ENCODE data around the gene KIAA1671. TPM values are rescaled to one million over a fixed set of nuclear protein-coding genes. Genes with fewer than 3 reads are reported as not detected.

The KIAA1671 gene
- total RNA-seq, 4 donors from 2014 or later = 30.6 to 52.7 (median 39.9) TPM

DNA sequence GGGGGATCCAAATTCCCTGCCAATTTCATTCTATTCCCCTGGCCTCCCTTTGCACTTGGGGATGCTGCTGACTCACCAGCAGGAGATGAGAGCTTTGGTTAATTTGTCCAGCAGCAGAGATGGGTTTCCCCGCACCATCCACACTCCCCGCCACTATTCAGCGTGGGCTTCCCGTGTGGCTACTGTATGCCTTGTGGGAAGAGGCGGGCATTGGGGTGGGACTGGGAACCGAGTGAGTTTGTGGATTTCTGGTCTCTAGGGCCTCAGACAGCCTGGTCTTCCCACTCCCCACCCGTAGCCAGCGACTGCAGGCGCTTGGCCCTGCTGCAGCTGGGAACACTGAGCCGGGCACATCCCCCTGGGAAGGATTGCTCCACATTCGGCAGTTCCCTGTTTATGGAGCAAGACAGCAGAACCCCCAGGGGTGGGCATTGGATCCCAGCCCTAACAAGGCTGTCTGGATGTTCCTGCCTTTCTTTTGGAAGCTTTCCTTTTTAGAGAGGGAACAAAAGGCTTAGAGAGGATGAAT is 23.4 kb downstream of the KIAA1671 start:
- Histone ChIP-seq H3K4me1 (peaks cover 0 to 57% (median 34%) of the 10 kb centered on the region in 4 donors), H3K27me3 (no peaks in the 10 kb centered on the region), H3K9me3 (no peaks in the 10 kb centered on the region), H3K4me3 (peak overlapping the region in 1 of 4 donors; percentile 1), H3K36me3 (no peaks in the 10 kb centered on the region), H3K27ac (peak overlapping the region; percentile 81 to 93 (median 92))
- TF ChIP-seq EP300 (IDR thresholded peaks at IDR 0.05) (peak in 1 of 2 donors; percentile 82), POLR2A (IDR thresholded peaks at IDR 0.05) (no peak)
- DNase-seq (ENCODE audit: low spot score in 2 of 2) = peak; percentile 74 to 81
- 36 to 51% methylated on average over 11 of the region's 11 CpGs for WGBS, 2 donors

- Histone ChIP-seq H3K4me1 (peaks cover 0 to 65% (median 34%) of the 10 kb centered on the region in 4 donors), H3K36me3 (no peaks in the 10 kb centered on the region), H3K27ac (peak overlapping the region; percentile 81 to 93 (median 92)), H3K4me3 (peak overlapping the region in 1 of 4 donors; percentile 1), H3K9me3 (no peaks in the 10 kb centered on the region), H3K27me3 (no peaks in the 10 kb centered on the region)
- TF ChIP-seq EP300 (IDR thresholded peaks at IDR 0.05) = no peak
- TF ChIP-seq CTCF (IDR thresholded peaks at IDR 0.05) = no peak
- no peak for TF ChIP-seq POLR2A (IDR thresholded peaks at IDR 0.05)
- DNase-seq (ENCODE audit: low spot score in 2 of 2) = no peak
- 45 to 55% methylated on average over 17 to 18 of the region's 18 CpGs for WGBS, 2 donors
Measured at GRCh38 chr22:24976442-24977218, 24.1 kb downstream of the KIAA1671 start.

DNA sequence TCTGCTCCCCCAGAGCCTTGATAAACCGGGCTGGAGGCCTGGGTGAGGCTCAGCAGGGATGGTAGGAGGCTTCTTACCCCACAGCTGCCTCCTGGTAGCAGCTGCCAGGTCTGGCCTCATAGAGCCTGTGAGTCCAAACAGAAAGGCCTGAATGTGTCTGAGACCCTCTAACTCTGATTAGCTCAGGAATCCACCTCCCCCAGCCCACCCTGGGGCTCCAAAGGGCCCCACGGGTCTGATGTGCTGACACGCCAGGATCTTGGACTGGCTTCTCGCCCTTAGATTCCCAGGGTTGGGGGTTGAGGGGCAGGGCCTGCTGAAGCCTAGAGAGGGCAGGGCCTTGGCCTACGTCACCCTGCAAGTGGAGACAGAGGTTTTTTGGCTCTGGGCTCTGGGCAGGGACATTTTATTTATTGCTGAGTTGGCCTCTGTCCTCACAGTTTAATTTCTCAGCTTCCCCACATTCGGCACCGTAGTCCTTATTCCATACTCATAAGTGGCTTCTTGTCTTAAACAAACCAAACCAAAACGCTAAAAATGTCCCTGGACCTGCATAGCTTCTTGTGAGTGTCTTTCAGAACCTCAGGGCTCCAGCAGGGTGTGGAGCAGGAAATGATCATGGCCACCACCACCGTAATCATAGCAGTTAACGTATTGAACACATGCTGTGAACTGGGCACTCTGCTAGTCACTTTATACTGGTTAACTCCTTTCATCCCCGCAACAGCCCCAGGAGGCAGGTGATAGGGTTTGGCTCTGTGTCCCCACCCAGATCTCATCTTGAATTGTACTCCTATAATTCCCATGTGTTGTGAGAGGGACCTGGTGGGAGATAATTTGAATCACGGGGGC is 25.1 kb downstream of the KIAA1671 start:
- peak; percentile 25 to 58 for TF ChIP-seq EP300 (IDR thresholded peaks at IDR 0.05)
- TF ChIP-seq CTCF (IDR thresholded peaks at IDR 0.05) = no peak
- TF ChIP-seq POLR2A (IDR thresholded peaks at IDR 0.05) = no peak
- H3K4me3 ChIP-seq = no peak overlapping the region
- no peaks in the 10 kb centered on the region for H3K27me3 ChIP-seq
- 15 to 28% methylated on average over 10 to 12 of the region's 12 CpGs for WGBS, 2 donors
- peak overlapping the region; percentile 81 to 93 (median 92) for H3K27ac ChIP-seq
- H3K9me3 ChIP-seq = no peaks in the 10 kb centered on the region
- peak; percentile 50 to 55 for DNase-seq (ENCODE audit: low spot score in 2 of 2)
- peaks cover 0 to 74% (median 35%) of the 10 kb centered on the region in 4 donors for H3K4me1 ChIP-seq
- H3K36me3 ChIP-seq = no peaks in the 10 kb centered on the region

DNA sequence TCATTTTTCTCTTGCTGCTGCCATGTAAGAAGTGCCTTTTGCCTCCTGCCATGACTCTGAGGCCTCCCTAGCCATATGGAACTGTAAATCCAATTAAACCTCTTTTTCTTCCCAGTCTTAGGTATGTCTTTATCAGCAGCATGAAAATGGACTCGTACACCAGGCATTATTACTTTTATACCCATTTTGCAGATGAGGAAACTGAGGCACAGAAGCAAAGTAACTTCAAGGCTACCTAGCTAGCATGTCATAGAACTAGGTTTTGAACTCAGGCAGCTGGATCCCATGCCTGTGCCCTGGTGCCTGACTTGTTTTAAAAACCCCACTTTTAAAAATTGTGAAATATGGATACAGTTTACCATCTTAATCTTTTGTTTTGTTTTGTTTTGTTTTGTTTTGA is 25.8 kb downstream of the KIAA1671 start:
- Histone ChIP-seq H3K27me3 (no peaks in the 10 kb centered on the region), H3K9me3 (no peaks in the 10 kb centered on the region), H3K4me3 (no peak overlapping the region), H3K36me3 (no peaks in the 10 kb centered on the region), H3K4me1 (peaks cover 0 to 82% (median 42%) of the 10 kb centered on the region in 4 donors), H3K27ac (peak overlapping the region; percentile 81 to 93 (median 92))
- TF ChIP-seq CTCF (IDR thresholded peaks at IDR 0.05) (no peak), POLR2A (IDR thresholded peaks at IDR 0.05) (no peak), EP300 (IDR thresholded peaks at IDR 0.05) (no peak)
- WGBS, 2 donors = 90 to 93% methylated on average over 1 of the region's 1 CpG
- DNase-seq (ENCODE audit: low spot score in 2 of 2) = no peak

GRCh38 chr22:24981066-24981465 is 28.6 kb downstream of the KIAA1671 start:
- Histone ChIP-seq H3K4me1 (peaks cover 0 to 90% (median 36%) of the 10 kb centered on the region in 4 donors), H3K36me3 (no peaks in the 10 kb centered on the region), H3K9me3 (no peaks in the 10 kb centered on the region), H3K4me3 (no peak overlapping the region), H3K27me3 (no peaks in the 10 kb centered on the region), H3K27ac (peak overlapping the region in 2 of 4 donors; percentile 49 to 81)
- WGBS, 2 donors = 63 to 72% methylated on average over 5 of the region's 5 CpGs
- TF ChIP-seq EP300 (IDR thresholded peaks at IDR 0.05) (no peak), POLR2A (IDR thresholded peaks at IDR 0.05) (no peak), CTCF (IDR thresholded peaks at IDR 0.05) (no peak)
- DNase-seq (ENCODE audit: low spot score in 2 of 2) = no peak
